HUDEP-2 (cell line): Measurements from ENCODE around the gene TMEM250.
A peak's percentile ranks its signal among the peaks of the same experiment; 100 is the strongest.

Experiments used
- DNase-seq, 76 experiments: peaks; one replicate each; lab custom pipeline; 2025; ENCODE audit not compliant: unreplicated experiment in 76 of 76; lab: John Stamatoyannopoulos, UW

Gene TMEM250

GRCh38 chr9:136133191-136133958 is 14.7 kb upstream of the TMEM250 start:
- DNase-seq: peak in 10 of 76 experiments; percentile 10 to 34 (median 16)

GRCh38 chr9:136132512-136133050 is 13.9 kb upstream of the TMEM250 start:
- DNase-seq: no peak

- DNase-seq: no peak
Observed at GRCh38 chr9:136131629-136132511, 13.2 kb upstream of the TMEM250 start.

- no peak for DNase-seq
Observed at GRCh38 chr9:136129176-136129575, 10.5 kb upstream of the TMEM250 start.

GRCh38 chr9:136128436-136128835 is 9.8 kb upstream of the TMEM250 start:
- no peak for DNase-seq

GRCh38 chr9:136127313-136127712 is 8.6 kb upstream of the TMEM250 start:
- no peak for DNase-seq

GRCh38 chr9:136124976-136125692 is 6.5 kb upstream of the TMEM250 start:
- DNase-seq: no peak

- peak in 59 of 76 experiments; percentile 9 to 80 (median 47) for DNase-seq
Observed at GRCh38 chr9:136122425-136123383, 4.0 kb upstream of the TMEM250 start.

- no peak for DNase-seq
Observed at GRCh38 chr9:136121801-136122200, 3.1 kb upstream of the TMEM250 start.

GRCh38 chr9:136120438-136120844 is 1.8 kb upstream of the TMEM250 start:
- no peak for DNase-seq

- peak in 4 of 76 experiments; percentile 7 to 29 (median 26) for DNase-seq
Observed at GRCh38 chr9:136119883-136120393, 1.3 kb upstream of the TMEM250 start.

- peak in 40 of 76 experiments; percentile 11 to 63 (median 40) for DNase-seq
Observed at GRCh38 chr9:136119061-136119882, 597 bp upstream of the TMEM250 start.

- DNase-seq: peak in 20 of 76 experiments; percentile 17 to 60 (median 40)
Observed at GRCh38 chr9:136117916-136118319, 757 bp downstream of the TMEM250 start.

- DNase-seq: peak in 38 of 76 experiments; percentile 11 to 73 (median 36)
Observed at GRCh38 chr9:136117291-136117915, 1.3 kb downstream of the TMEM250 start.

- no peak for DNase-seq
Observed at GRCh38 chr9:136116360-136117098, 2.1 kb downstream of the TMEM250 start.

GRCh38 chr9:136115641-136116359 is 2.9 kb downstream of the TMEM250 start:
- no peak for DNase-seq

- DNase-seq: no peak
Observed at GRCh38 chr9:136115206-136115605, 3.5 kb downstream of the TMEM250 start.
